DMS53 treated with DMSO at 0.1 percent for 48 hours (cell line): Measurements from ENCODE around the gene TLR6.
"Not testable (repeated sequence)": the region's sequence is repeated elsewhere in the genome, so short reads cannot be mapped to it uniquely, and the experiment has no call there.

Experiments
- DNase-seq: peaks from one replicate; lab custom pipeline; 2025; ENCODE audit not compliant: unreplicated experiment; lab: John Stamatoyannopoulos, UW

TLR6 gene

DNA sequence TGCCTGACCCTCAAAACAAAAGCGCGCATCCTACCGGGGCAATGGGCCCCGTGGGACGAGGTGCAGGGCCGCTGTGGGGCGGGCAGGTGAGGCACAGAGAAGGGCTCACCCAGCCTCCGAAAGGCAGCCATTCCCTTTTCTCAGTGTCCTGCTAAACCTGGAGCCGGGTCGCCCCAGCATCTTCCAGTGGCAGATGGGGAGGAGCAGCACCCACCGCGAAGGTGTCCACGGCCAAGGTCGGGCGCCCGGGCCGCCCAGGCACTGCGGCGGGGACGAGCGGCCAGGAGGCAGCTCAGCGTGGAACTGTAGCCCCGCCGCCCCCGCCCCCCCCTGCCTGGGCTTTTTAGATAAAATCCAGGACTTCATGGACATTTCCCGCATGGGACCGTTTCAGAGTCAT, 32.9 kb downstream of the TLR6 start:
- no peak for DNase-seq

DNA sequence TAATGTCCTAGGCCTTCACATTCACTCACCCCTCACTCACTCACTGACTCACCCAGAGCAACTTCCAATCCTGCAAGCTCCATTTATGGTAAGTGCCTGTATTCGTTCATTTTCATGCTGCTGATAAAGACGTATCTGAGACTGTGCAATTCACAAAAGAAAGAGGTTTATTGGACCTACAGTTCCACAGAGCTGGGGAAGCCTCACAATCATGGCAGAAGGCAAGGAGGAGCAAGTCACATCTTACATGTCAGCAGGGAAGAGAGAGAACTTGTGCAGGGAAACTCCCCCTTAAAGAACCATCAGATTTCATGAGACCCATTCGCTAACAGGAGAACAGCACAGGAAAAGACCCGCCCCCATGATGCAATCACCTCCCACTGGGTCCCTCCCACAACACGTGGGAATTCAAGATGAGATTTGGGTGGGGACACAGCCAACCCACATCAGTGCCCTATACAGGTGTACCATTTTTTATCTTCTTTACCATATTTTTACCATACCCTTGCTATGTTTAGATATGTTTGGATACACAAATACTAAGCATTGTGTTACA, 33.8 kb downstream of the TLR6 start:
- no peak for DNase-seq

DNA sequence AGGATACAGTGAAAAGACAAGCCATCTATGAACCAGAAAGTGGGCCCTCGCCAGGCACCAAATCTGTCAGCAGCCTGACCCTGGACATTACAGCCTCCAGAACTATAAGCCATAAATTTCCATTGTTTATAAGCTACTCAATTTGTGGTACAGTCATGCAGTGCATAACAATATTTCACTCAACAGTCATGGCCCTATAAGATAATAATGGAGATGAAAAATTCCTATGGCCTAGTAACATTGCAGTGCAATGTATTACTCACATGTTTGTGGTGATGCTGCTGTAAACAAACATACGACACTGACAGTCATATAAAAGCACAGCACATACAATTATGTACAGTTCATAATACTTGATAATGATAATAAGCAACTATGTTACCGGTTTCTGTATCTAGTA, 34.9 kb downstream of the TLR6 start:
- no peak for DNase-seq

- no peak for DNase-seq
Observed at GRCh38 chr4:38820329-38821061, 36.1 kb downstream of the TLR6 start.

GRCh38 chr4:38819569-38819968, 37.0 kb downstream of the TLR6 start:
- DNase-seq: no peak

DNA sequence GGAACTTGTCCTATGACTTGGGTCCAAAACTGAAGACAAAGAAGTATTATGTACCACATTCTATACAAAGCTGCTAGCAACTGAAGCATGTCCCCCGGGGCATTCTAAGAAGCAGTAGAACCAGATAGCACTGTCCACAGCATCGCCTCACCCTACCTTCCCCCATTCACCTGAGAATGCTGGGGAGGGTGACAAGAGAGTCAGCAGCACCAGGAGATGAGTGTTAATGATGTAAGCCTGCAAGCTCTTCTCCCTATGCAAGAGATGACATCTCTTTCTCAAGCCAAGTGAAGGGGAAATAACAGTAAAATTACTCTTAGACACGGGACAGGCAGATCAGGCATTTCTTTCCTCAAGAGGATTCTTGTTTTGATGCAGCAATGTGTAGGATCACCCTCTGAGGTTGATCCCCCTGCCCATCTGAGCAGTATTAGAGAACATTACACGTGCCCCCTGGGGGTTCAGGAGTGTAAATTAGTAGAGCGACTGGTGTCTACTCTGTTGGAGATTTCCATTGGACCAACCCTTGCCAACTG, 38.1 kb downstream of the TLR6 start:
- DNase-seq: no peak

- no peak for DNase-seq
Observed at GRCh38 chr4:38815885-38816782, 40.5 kb downstream of the TLR6 start.

DNA sequence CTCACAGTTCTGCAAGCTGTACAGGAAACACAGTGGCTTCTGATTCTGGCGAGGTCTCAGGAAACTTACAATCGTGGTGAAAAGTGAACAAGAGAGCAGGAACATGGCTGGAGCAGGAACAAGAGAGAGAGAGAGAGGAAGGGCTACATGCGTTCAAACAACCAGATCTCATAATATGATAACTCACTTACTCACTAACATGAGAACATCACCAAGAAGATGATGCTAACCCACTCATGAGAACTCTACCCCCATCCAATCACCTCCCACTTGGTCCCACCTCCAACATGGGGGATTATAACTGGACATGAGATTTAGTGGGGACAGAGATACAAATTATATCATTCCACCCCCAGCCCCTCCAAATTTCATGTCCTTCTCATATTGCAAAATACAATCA, 42.2 kb downstream of the TLR6 start:
- no peak for DNase-seq

DNA sequence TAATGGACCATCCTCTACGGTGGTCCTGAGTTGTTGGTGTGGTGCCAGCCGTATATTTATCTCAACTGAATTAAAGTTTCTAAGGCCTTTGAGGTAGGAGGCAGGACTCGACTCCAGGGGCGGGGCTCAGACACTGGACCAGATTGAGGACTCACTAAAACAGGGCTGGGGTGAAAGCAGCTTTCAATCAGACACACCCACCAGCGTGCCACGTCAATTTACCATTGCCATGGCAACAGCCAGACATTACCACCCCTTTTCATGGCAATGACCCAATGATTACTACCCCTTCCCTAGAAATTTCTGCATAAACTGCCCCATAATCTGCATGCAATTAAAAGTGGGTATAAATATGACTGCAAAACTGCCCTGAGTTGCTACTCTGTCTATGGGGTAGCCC, 45.3 kb downstream of the TLR6 start:
- no peak for DNase-seq

DNA sequence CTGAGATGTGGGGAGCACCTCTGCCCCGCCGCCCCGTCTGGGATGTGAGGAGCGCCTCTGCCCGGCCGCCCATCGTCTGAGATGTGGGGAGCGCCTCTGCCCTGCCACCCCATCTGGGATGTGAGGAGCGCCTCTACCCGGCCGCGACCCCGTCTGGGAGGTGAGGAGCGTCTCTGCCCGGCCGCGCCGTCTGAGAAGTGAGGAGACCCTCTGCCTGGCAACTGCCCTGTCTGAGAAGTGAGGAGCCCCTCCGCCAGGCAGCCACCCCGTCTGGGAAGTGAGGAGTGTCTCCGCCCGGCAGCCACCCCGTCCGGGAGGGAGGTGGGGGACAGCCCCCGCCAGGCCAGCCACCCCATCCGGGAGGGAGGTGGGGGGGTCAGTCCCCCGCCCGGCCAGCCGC, 49.2 kb downstream of the TLR6 start:
- not testable (repeated sequence) for DNase-seq

GRCh38 chr4:38806251-38806650, 50.4 kb downstream of the TLR6 start:
- DNase-seq: not testable (repeated sequence)

DNA sequence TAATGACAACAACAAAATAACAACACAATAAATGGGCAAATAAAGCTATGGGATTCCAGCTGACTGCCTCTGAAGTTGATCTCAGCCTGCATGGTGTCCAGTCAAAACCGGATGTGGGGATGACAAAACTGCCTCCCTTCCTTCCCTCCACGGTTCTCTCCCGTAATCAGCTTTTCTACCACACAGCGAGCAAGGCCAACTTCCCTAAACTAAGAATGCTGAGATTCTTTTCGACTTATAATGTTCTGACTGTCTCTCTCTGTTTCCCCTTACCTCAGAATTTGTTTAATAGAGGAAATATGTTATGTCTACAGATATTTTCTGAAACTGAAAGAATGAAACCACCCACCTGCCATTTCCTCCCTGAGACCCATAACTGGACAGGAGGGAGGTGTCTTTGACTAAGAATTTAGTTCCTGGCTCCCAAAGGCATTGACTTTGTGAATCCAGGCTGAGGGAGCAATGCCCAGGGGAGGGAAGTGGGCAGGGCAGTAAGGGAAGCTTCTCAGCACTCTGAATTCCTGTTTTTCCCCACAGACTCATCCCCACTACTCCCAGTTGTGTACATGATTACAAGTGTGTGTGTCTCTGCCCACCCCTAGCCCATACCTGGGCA, 51.0 kb downstream of the TLR6 start:
- DNase-seq: no peak

- DNase-seq: peak; percentile 57
Observed at GRCh38 chr4:38804654-38805295, 51.8 kb downstream of the TLR6 start, which contains the start of gene TLR1. Gene TLR1 (minus strand): TSS chr4:38804791. CDS start chr4:38798831, 5,960 bp downstream.

- no peak for DNase-seq
Observed at GRCh38 chr4:38803833-38804653, 52.6 kb downstream of the TLR6 start.

GRCh38 chr4:38802561-38803355, 53.9 kb downstream of the TLR6 start:
- DNase-seq: no peak

DNA sequence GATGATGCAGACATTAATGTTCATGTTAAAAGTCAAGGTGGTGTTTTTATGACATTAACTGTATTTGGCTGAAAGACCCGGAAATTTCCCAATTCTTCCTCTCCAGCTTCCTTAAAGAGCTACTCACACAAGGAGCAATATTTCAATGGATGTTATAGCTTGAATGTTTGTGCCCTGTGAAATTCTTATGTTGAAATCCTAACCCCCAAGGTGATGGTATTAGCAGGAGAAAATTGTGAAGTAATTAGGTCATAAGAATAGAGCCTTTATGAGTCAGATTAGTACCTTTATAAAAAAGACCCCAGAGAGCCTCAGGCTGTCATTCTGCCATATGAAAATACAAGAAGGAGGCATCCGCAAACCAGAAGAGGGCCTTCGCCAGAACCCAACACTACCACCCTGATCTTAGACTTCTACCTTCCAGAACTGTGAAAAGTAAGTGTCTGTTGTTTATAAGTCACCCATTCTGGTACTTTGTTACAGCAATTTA, 55.6 kb downstream of the TLR6 start:
- DNase-seq: no peak

- no peak for DNase-seq
Observed at GRCh38 chr4:38800366-38800765, 56.3 kb downstream of the TLR6 start.

GRCh38 chr4:38795087-38795486, 61.5 kb downstream of the TLR6 start:
- DNase-seq: no peak

GRCh38 chr4:38794051-38794450, 62.6 kb downstream of the TLR6 start:
- DNase-seq: no peak
